ENCODE data around the gene TCHH.
"Not testable (repeated sequence)": the region's sequence is repeated elsewhere in the genome, so short reads cannot be mapped to it uniquely, and the experiment has no call there.

DNA sequence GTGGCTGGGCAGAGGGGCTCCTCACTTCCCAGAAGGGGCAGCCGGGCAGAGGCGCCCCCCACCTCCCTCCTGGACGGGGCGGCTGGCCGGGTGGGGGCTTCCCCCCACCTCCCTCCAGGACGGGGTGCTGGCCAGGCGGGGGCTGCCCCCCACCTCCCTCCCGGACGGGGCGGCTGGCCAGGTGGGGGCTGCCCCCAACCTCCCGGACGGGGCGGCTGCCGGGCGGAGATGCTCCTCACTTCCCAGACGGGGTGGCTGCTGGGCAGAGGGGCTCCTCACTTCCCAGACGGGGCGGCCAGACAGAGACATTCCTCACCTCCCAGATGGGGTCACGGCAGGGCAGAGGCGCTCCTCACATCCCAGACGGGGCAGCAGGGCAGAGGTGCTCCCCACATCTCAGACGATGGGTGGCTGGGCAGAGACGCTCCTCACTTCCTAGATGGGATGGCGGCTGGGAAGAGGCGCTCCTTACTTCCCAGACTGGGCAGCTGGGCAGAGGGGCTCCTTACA is 29.5 kb upstream of the TCHH start:
- TF ChIP-seq, protein P1, sequence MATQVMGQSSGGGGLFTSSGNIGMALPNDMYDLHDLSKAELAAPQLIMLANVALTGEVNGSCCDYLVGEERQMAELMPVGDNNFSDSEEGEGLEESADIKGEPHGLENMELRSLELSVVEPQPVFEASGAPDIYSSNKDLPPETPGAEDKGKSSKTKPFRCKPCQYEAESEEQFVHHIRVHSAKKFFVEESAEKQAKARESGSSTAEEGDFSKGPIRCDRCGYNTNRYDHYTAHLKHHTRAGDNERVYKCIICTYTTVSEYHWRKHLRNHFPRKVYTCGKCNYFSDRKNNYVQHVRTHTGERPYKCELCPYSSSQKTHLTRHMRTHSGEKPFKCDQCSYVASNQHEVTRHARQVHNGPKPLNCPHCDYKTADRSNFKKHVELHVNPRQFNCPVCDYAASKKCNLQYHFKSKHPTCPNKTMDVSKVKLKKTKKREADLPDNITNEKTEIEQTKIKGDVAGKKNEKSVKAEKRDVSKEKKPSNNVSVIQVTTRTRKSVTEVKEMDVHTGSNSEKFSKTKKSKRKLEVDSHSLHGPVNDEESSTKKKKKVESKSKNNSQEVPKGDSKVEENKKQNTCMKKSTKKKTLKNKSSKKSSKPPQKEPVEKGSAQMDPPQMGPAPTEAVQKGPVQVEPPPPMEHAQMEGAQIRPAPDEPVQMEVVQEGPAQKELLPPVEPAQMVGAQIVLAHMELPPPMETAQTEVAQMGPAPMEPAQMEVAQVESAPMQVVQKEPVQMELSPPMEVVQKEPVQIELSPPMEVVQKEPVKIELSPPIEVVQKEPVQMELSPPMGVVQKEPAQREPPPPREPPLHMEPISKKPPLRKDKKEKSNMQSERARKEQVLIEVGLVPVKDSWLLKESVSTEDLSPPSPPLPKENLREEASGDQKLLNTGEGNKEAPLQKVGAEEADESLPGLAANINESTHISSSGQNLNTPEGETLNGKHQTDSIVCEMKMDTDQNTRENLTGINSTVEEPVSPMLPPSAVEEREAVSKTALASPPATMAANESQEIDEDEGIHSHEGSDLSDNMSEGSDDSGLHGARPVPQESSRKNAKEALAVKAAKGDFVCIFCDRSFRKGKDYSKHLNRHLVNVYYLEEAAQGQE (IDR thresholded peaks at IDR 0.05): not testable (repeated sequence)
- TF ChIP-seq, protein P2, sequence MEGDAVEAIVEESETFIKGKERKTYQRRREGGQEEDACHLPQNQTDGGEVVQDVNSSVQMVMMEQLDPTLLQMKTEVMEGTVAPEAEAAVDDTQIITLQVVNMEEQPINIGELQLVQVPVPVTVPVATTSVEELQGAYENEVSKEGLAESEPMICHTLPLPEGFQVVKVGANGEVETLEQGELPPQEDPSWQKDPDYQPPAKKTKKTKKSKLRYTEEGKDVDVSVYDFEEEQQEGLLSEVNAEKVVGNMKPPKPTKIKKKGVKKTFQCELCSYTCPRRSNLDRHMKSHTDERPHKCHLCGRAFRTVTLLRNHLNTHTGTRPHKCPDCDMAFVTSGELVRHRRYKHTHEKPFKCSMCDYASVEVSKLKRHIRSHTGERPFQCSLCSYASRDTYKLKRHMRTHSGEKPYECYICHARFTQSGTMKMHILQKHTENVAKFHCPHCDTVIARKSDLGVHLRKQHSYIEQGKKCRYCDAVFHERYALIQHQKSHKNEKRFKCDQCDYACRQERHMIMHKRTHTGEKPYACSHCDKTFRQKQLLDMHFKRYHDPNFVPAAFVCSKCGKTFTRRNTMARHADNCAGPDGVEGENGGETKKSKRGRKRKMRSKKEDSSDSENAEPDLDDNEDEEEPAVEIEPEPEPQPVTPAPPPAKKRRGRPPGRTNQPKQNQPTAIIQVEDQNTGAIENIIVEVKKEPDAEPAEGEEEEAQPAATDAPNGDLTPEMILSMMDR (IDR thresholded peaks at IDR 0.05; ENCODE audit: low read depth, low read length, missing input control): not testable (repeated sequence)
- TF ChIP-seq RAD21 (IDR thresholded peaks at IDR 0.05); SP1 (IDR thresholded peaks at IDR 0.05); YY1 (IDR thresholded peaks at IDR 0.05); EGR1 (IDR thresholded peaks at IDR 0.05; ENCODE audit: low read depth in 2 of 2); TAF1 (conservative IDR thresholded peaks at IDR 0.05); JUND (IDR thresholded peaks at IDR 0.05): not testable (repeated sequence)
- TF ChIP-seq, protein P3, sequence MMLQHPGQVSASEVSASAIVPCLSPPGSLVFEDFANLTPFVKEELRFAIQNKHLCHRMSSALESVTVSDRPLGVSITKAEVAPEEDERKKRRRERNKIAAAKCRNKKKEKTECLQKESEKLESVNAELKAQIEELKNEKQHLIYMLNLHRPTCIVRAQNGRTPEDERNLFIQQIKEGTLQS (IDR thresholded peaks at IDR 0.05): not testable (repeated sequence)

Measured in liver (tissue), 3 donors.